ENCODE results near the gene ATF7. TPM values are rescaled to one million over a fixed set of nuclear protein-coding genes. Genes with fewer than 3 reads are reported as not detected.

ATF7 gene
- polyA plus RNA-seq, 1 of the 3 experiments (the other 2 are of a cell fraction) = 12.8 TPM

DNA sequence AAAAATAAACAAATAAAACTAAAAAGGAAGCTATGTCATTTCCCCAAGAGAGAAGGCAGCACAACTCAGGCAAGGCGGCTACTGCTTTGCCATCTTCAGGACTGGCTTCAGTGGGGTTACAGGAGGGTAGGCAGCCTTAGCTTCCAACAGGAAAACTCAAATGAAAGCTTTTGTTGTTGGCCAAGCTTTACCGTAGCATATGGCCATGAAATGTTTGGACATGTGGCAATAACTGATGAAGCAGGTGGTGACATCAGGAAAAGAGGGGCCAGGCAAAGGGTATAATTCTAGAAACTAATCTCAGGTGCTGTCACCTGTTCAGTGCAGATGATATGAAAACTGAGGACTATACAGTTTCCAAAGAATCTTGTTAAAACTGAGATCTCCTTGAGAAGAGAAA is 96.1 kb downstream of the ATF7 start:
- Histone ChIP-seq H3K4me3 (ENCODE audit: low read depth in 2 of 2, low read length in 1 of 2) (no peak overlapping the region), H3K36me3 (replicated peaks in 1 of 2; ENCODE audit: control insufficient read depth in 1 of 2, insufficient read depth in 2 of 2, low read length in 1 of 2) (peaks cover 37 to 59% of the 10 kb centered on the region in 2 experiments), H2AFZ (ENCODE audit: low read depth) (no peak overlapping the region), H3K9ac (no peak overlapping the region), H3K9me2 (no peaks in the 10 kb centered on the region), H3F3A (replicated peaks; ENCODE audit: insufficient read depth) (peaks cover 6% of the 10 kb centered on the region), H3K9me3 (no peaks in the 10 kb centered on the region), H3K27me3 (ENCODE audit: insufficient read depth) (no peaks in the 10 kb centered on the region), H3K79me2 (ENCODE audit: insufficient read depth) (no peaks in the 10 kb centered on the region; the same call in 1 of the 2 replicates), H3K27ac (ENCODE audit: low read depth in 2 of 2, low read length in 1 of 2) (no peak overlapping the region), H3K4me2 (no peak overlapping the region), H4K20me1 (ENCODE audit: insufficient read depth) (no peaks in the 10 kb centered on the region), H3K4me1 (ENCODE audit: control insufficient read depth in 1 of 2, insufficient read depth in 2 of 2, low read depth in 1 of 2, low read length in 1 of 2) (no peaks in the 10 kb centered on the region)
- TF ChIP-seq, protein P1, sequence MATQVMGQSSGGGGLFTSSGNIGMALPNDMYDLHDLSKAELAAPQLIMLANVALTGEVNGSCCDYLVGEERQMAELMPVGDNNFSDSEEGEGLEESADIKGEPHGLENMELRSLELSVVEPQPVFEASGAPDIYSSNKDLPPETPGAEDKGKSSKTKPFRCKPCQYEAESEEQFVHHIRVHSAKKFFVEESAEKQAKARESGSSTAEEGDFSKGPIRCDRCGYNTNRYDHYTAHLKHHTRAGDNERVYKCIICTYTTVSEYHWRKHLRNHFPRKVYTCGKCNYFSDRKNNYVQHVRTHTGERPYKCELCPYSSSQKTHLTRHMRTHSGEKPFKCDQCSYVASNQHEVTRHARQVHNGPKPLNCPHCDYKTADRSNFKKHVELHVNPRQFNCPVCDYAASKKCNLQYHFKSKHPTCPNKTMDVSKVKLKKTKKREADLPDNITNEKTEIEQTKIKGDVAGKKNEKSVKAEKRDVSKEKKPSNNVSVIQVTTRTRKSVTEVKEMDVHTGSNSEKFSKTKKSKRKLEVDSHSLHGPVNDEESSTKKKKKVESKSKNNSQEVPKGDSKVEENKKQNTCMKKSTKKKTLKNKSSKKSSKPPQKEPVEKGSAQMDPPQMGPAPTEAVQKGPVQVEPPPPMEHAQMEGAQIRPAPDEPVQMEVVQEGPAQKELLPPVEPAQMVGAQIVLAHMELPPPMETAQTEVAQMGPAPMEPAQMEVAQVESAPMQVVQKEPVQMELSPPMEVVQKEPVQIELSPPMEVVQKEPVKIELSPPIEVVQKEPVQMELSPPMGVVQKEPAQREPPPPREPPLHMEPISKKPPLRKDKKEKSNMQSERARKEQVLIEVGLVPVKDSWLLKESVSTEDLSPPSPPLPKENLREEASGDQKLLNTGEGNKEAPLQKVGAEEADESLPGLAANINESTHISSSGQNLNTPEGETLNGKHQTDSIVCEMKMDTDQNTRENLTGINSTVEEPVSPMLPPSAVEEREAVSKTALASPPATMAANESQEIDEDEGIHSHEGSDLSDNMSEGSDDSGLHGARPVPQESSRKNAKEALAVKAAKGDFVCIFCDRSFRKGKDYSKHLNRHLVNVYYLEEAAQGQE (IDR thresholded peaks at IDR 0.05; ENCODE audit: low read depth, low read length) = no peak
- TF ChIP-seq TAF1 (IDR thresholded peaks at IDR 0.05; ENCODE audit: borderline replicate concordance, low read depth, low read length) (no peak), TEAD4 (IDR thresholded peaks at IDR 0.05; ENCODE audit: borderline replicate concordance, insufficient read depth) (no peak), ZBTB33 (IDR thresholded peaks at IDR 0.05; ENCODE audit: borderline replicate concordance, low read depth) (no peak), RAD21 (IDR thresholded peaks at IDR 0.05; ENCODE audit: low read length) (no peak), NFIC (IDR thresholded peaks at IDR 0.05; ENCODE audit: borderline replicate concordance) (no peak), GATA2 (CRISPR knock-in tag; IDR thresholded peaks at IDR 0.05) (no peak), FOXM1 (IDR thresholded peaks at IDR 0.05; ENCODE audit: low read depth) (no peak)
- DNase-seq = no peak
- POLR2A ChIA-PET = no interaction called here
- CTCF ChIA-PET = interaction anchor here (0.8 to 1.7 kb wide), 5 partner anchors 14 to 217 kb away, joined by 3 to 6 read pairs (median 3); no protein-coding TSS in a partner anchor
- WGBS (ENCODE audit: low lambda C conversion rate) = 95% methylated on average over 2 of the region's 2 CpGs

- WGBS (ENCODE audit: low lambda C conversion rate) = 98% methylated on average over 11 of the region's 13 CpGs
- POLR2A ChIA-PET = no interaction called here
- Histone ChIP-seq H3F3A (replicated peaks; ENCODE audit: insufficient read depth) (peaks cover 4% of the 10 kb centered on the region), H3K79me2 (ENCODE audit: insufficient read depth) (no peaks in the 10 kb centered on the region), H3K27ac (ENCODE audit: low read depth in 2 of 2, low read length in 1 of 2) (no peak overlapping the region), H3K27me3 (ENCODE audit: insufficient read depth) (no peaks in the 10 kb centered on the region), H3K9ac (no peak overlapping the region), H3K36me3 (replicated peaks in 1 of 2; ENCODE audit: control insufficient read depth in 1 of 2, insufficient read depth in 2 of 2, low read length in 1 of 2) (peaks cover 31 to 58% of the 10 kb centered on the region in 2 experiments), H3K9me2 (no peaks in the 10 kb centered on the region), H3K9me3 (no peaks in the 10 kb centered on the region), H2AFZ (ENCODE audit: low read depth) (no peak overlapping the region), H4K20me1 (ENCODE audit: insufficient read depth) (no peaks in the 10 kb centered on the region), H3K4me3 (ENCODE audit: low read depth in 2 of 2, low read length in 1 of 2) (no peak overlapping the region), H3K4me1 (ENCODE audit: control insufficient read depth in 1 of 2, insufficient read depth in 2 of 2, low read depth in 1 of 2, low read length in 1 of 2) (no peaks in the 10 kb centered on the region), H3K4me2 (no peak overlapping the region)
- CTCF ChIA-PET = interaction anchor here (0.8 to 1.8 kb wide), 2 partner anchors 19 to 151 kb away, joined by 4 to 8 read pairs; partner anchors contain the start of gene ATP5MC2
- no peak for DNase-seq
- no peak for TF ChIP-seq SIN3A (IDR thresholded peaks at IDR 0.05; ENCODE audit: borderline replicate concordance, low read depth, low read length)
- TF ChIP-seq, protein P2, sequence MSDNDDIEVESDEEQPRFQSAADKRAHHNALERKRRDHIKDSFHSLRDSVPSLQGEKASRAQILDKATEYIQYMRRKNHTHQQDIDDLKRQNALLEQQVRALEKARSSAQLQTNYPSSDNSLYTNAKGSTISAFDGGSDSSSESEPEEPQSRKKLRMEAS (IDR thresholded peaks at IDR 0.05; ENCODE audit: low read depth) = no peak
- TF ChIP-seq ELF1 (IDR thresholded peaks at IDR 0.05) = no peak
- no peak for TF ChIP-seq IRF3 (IDR thresholded peaks at IDR 0.05; ENCODE audit: low read depth, low read length)
- TF ChIP-seq, protein P3, sequence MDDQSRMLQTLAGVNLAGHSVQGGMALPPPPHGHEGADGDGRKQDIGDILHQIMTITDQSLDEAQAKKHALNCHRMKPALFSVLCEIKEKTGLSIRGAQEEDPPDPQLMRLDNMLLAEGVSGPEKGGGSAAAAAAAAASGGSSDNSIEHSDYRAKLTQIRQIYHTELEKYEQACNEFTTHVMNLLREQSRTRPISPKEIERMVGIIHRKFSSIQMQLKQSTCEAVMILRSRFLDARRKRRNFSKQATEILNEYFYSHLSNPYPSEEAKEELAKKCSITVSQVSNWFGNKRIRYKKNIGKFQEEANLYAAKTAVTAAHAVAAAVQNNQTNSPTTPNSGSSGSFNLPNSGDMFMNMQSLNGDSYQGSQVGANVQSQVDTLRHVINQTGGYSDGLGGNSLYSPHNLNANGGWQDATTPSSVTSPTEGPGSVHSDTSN (IDR thresholded peaks at IDR 0.05) = no peak
- TF ChIP-seq CTCF (IDR thresholded peaks at IDR 0.05) = no peak
- TF ChIP-seq RXRA (IDR thresholded peaks at IDR 0.05; ENCODE audit: borderline replicate concordance, low read depth) = no peak
- no peak for TF ChIP-seq USF2 (IDR thresholded peaks at IDR 0.05; ENCODE audit: borderline replicate concordance, low read depth, low read length)
Measured at GRCh38 chr12:53524476-53524875, 101.7 kb downstream of the ATF7 start.

Measured in SK-N-SH (cell line).